ENCODE results near the gene SUN2. TPM values are rescaled to one million over a fixed set of nuclear protein-coding genes. Genes with fewer than 3 reads are reported as not detected.

The SUN2 gene
- total and polyA plus RNA-seq, 10 of the 15 experiments (the other 5 are each of a cell fraction or from before 2014, with no cell fraction given): 0.18 to 107 (median 35.9) TPM

DNA sequence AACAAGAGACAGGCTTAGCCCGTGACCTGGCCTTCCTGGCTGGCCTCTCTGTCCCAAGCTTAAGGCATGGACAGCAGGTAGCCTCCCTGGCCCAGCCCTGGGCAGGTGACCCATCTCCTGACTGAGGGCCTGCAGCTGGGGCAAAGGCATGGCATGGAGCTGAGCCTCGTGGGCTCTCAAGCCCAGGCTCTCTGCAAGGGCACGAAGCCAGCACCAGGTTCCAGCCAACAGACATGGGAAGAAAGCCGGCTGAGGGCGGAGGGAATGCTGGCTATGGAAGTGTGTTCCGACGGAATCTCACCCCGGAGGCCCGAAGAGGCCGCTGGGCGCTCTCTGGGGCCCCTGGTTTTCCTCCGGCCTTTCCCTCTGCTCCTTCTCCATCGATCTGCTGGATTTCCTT, 25.2 kb upstream of the SUN2 start:
- ChIA-PET RAD21 (ENCODE audit: unreplicated experiment) (no interaction called here), SMC1A (ENCODE audit: uncharacterized antibody, unreplicated experiment) (no interaction called here), CTCF (no interaction called here), POLR2A (no interaction called here)
- H3K79me2 ChIP-seq (ENCODE audit: control insufficient read depth, insufficient read depth, low read length): no peaks in the 10 kb centered on the region
- WGBS (ENCODE audit: insufficient coverage, insufficient replicate concordance, low lambda C conversion rate, missing lambda C conversion rate): 64% methylated on average over 11 of the region's 13 CpGs
- H3K36me3 ChIP-seq (ENCODE audit: control insufficient read depth in 2 of 2, insufficient read depth in 2 of 2, low read length in 1 of 2): no peaks in the 10 kb centered on the region
- no peaks in the 10 kb centered on the region for H3K9me3 ChIP-seq (replicated peaks; ENCODE audit: control insufficient read depth, insufficient read depth, low read length)
- in situ Hi-C loops (cut with MboI): no loop called here
- H3K4me2 ChIP-seq (ENCODE audit: control insufficient read depth, insufficient read depth): no peak overlapping the region
- H3K9ac ChIP-seq (ENCODE audit: control insufficient read depth, insufficient read depth, low read length): no peak overlapping the region
- FAIRE-seq: no peak
- H3K4me3 ChIP-seq: no peak overlapping the region
- intact Hi-C loops (cut with micrococcal nuclease; ENCODE audit: unreplicated experiment): no loop called here
- H3K4me1 ChIP-seq (ENCODE audit: control insufficient read depth, insufficient read depth, low read length): no peaks in the 10 kb centered on the region
- no TSS peak for BruUV-seq (replicated peaks)
- ATAC-seq: no peak
- DNase-seq (ENCODE audit: low read depth, low spot score): no peak
- H3K27me3 ChIP-seq (replicated peaks in 1 of 2; ENCODE audit: control insufficient read depth in 2 of 2, insufficient read depth in 2 of 2, low read length in 1 of 2): no peaks in the 10 kb centered on the region
- no peak overlapping the region for H2AFZ ChIP-seq (ENCODE audit: control insufficient read depth, low read depth, low read length)
- H3K27ac ChIP-seq (ENCODE audit: control insufficient read depth, insufficient read depth): no peak overlapping the region
- no peaks in the 10 kb centered on the region for H4K20me1 ChIP-seq (ENCODE audit: control insufficient read depth, insufficient read depth)
- TF ChIP-seq, protein P1, sequence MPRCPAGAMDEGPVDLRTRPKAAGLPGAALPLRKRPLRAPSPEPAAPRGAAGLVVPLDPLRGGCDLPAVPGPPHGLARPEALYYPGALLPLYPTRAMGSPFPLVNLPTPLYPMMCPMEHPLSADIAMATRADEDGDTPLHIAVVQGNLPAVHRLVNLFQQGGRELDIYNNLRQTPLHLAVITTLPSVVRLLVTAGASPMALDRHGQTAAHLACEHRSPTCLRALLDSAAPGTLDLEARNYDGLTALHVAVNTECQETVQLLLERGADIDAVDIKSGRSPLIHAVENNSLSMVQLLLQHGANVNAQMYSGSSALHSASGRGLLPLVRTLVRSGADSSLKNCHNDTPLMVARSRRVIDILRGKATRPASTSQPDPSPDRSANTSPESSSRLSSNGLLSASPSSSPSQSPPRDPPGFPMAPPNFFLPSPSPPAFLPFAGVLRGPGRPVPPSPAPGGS (IDR thresholded peaks at IDR 0.05; ENCODE audit: borderline replicate concordance, insufficient read depth, low read depth, low read length, poor library complexity, severe bottlenecking): no peak
- TF ChIP-seq NR2F1 (conservative IDR thresholded peaks at IDR 0.05) (no peak), MYC (IDR thresholded peaks at IDR 0.05; ENCODE audit: insufficient read depth, insufficient read length, insufficient replicate concordance, low read length, severe bottlenecking) (no peak), EZH2 (IDR thresholded peaks at IDR 0.05; ENCODE audit: borderline replicate concordance, control insufficient read depth, low read depth, low read length) (no peak), SMAD5 (IDR thresholded peaks at IDR 0.05; ENCODE audit: low read depth) (no peak), PML (IDR thresholded peaks at IDR 0.05; ENCODE audit: low read length) (no peak), RAD51 (IDR thresholded peaks at IDR 0.05) (no peak), ZNF274 (IDR thresholded peaks at IDR 0.05; ENCODE audit: insufficient read depth, insufficient read length) (no peak), SRF (IDR thresholded peaks at IDR 0.05; ENCODE audit: low read depth in 2 of 2, low read length in 2 of 2) (no peak), ZSCAN29 (IDR thresholded peaks at IDR 0.05) (no peak), CBFB (IDR thresholded peaks at IDR 0.05; ENCODE audit: low read depth) (no peak), ZNF24 (IDR thresholded peaks at IDR 0.05) (no peak)
- TF ChIP-seq, protein P2, sequence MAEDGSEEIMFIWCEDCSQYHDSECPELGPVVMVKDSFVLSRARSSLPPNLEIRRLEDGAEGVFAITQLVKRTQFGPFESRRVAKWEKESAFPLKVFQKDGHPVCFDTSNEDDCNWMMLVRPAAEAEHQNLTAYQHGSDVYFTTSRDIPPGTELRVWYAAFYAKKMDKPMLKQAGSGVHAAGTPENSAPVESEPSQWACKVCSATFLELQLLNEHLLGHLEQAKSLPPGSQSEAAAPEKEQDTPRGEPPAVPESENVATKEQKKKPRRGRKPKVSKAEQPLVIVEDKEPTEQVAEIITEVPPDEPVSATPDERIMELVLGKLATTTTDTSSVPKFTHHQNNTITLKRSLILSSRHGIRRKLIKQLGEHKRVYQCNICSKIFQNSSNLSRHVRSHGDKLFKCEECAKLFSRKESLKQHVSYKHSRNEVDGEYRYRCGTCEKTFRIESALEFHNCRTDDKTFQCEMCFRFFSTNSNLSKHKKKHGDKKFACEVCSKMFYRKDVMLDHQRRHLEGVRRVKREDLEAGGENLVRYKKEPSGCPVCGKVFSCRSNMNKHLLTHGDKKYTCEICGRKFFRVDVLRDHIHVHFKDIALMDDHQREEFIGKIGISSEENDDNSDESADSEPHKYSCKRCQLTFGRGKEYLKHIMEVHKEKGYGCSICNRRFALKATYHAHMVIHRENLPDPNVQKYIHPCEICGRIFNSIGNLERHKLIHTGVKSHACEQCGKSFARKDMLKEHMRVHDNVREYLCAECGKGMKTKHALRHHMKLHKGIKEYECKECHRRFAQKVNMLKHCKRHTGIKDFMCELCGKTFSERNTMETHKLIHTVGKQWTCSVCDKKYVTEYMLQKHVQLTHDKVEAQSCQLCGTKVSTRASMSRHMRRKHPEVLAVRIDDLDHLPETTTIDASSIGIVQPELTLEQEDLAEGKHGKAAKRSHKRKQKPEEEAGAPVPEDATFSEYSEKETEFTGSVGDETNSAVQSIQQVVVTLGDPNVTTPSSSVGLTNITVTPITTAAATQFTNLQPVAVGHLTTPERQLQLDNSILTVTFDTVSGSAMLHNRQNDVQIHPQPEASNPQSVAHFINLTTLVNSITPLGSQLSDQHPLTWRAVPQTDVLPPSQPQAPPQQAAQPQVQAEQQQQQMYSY (CRISPR knock-in tag; IDR thresholded peaks at IDR 0.05): no peak
- TF ChIP-seq, protein P3, sequence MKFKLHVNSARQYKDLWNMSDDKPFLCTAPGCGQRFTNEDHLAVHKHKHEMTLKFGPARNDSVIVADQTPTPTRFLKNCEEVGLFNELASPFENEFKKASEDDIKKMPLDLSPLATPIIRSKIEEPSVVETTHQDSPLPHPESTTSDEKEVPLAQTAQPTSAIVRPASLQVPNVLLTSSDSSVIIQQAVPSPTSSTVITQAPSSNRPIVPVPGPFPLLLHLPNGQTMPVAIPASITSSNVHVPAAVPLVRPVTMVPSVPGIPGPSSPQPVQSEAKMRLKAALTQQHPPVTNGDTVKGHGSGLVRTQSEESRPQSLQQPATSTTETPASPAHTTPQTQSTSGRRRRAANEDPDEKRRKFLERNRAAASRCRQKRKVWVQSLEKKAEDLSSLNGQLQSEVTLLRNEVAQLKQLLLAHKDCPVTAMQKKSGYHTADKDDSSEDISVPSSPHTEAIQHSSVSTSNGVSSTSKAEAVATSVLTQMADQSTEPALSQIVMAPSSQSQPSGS (IDR thresholded peaks at IDR 0.05; ENCODE audit: low read length): no peak
- TF ChIP-seq, protein P4, sequence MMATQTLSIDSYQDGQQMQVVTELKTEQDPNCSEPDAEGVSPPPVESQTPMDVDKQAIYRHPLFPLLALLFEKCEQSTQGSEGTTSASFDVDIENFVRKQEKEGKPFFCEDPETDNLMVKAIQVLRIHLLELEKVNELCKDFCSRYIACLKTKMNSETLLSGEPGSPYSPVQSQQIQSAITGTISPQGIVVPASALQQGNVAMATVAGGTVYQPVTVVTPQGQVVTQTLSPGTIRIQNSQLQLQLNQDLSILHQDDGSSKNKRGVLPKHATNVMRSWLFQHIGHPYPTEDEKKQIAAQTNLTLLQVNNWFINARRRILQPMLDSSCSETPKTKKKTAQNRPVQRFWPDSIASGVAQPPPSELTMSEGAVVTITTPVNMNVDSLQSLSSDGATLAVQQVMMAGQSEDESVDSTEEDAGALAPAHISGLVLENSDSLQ (IDR thresholded peaks at IDR 0.05): no peak

All from GM12878 (cell line).